ENCODE results near the gene HLA-DQB2. TPM values are rescaled to one million over a fixed set of nuclear protein-coding genes. Genes with fewer than 3 reads are reported as not detected.
"Not testable (repeated sequence)": the region's sequence is repeated elsewhere in the genome, so short reads cannot be mapped to it uniquely, and the experiment has no call there.

Gene HLA-DQB2
- total RNA-seq: not detected in 2 replicates

GRCh38 chr6:32763421-32763820 lies at the start of gene HLA-DQB2:
TSS of gene HLA-DQB2 (minus strand) at chr6:32763532. CDS start at chr6:32763470, 62 bp downstream.
- H3K4me3 ChIP-seq (ENCODE audit: low read depth, low read length): no peak within 1 kb of the TSS
- no peak for TF ChIP-seq CTCF (conservative IDR thresholded peaks at IDR 0.05; ENCODE audit: low read depth, low read length)
- DNase-seq (ENCODE audit: low read depth): no peak

DNA sequence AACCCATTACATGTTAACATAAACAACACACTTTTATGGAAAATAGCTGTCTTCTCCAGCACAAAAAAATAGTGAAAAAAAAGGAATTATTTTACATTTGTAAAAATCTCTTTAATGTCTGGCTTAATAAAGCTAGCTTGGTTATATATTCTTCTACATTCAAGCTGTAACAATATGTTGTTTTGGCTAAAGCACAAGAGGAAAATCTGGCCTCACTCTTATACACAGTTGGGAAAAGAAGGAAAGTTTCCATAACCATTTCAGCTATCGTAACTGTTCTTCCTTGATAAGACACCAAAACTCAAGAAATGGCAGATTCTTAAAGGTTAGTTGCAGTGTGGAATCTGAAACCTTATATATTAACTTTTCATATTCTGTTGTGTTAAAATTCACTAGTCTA lies 45.8 kb upstream of the HLA-DQB2 start:
- H3K4me3 ChIP-seq (ENCODE audit: low read depth, low read length): no peak overlapping the region
- TF ChIP-seq CTCF (conservative IDR thresholded peaks at IDR 0.05; ENCODE audit: low read depth, low read length): no peak

DNA sequence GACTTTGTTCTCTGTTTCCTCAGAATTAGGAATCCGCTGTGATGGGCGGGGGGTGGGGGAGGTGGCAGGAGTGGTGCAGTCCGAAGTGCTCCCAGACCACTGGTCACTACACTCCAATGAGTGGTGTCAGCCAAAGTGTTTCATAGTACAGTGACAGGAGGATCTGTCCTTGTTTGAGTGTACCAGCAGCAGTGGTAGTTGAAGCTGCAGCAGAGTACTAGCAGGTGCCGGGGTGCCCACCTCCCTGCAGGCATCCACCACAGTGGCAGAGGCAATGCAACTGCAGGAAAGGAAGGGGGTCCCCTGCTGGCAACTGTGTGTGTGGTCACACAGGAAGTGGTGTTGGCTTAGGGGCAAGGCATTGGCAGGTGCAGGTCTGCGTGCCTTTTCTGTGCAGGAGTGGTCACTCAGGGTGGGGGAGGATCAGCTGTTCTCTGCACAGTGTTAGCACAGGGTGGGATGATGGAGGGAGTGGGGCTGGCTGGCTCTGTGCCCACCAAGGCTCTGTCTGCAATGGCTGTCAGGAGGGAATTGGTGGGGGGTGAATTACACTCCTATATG lies 43.8 kb upstream of the HLA-DQB2 start:
- no peak for DNase-seq (ENCODE audit: low read depth)
- TF ChIP-seq CTCF (conservative IDR thresholded peaks at IDR 0.05; ENCODE audit: low read depth, low read length): no peak
- no peak overlapping the region for H3K4me3 ChIP-seq (ENCODE audit: low read depth, low read length)

More for the DNA sequence above, 45.8 kb upstream of the HLA-DQB2 start:
- DNase-seq (ENCODE audit: low read depth): no peak

- not testable (repeated sequence) for H3K4me3 ChIP-seq (ENCODE audit: low read depth, low read length); DNase-seq (ENCODE audit: low read depth)
These were observed 42.1 kb upstream of the HLA-DQB2 start for GRCh38 chr6:32805404-32805803.

DNA sequence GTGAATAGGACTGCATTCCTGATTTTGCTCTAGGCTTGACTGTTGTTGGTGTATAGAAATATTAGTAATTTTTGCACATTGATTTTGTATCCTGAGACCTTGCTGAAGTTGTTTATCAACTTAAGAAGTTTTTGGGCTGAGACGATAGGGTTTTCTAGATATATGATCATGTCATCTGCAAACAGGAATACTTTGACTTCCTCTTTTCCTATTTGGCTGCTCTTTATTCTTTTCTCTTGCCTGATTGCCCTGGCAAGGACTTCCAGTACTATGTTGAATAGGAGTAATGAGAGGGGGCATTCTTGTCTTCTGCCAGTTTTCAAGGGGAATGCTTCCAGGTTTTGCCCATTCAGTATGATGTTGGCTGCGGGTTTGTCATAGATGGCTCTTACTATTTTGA lies 40.1 kb upstream of the HLA-DQB2 start:
- no peak for DNase-seq (ENCODE audit: low read depth)
- H3K4me3 ChIP-seq (ENCODE audit: low read depth, low read length): no peak overlapping the region
- no peak for TF ChIP-seq CTCF (conservative IDR thresholded peaks at IDR 0.05; ENCODE audit: low read depth, low read length)

DNA sequence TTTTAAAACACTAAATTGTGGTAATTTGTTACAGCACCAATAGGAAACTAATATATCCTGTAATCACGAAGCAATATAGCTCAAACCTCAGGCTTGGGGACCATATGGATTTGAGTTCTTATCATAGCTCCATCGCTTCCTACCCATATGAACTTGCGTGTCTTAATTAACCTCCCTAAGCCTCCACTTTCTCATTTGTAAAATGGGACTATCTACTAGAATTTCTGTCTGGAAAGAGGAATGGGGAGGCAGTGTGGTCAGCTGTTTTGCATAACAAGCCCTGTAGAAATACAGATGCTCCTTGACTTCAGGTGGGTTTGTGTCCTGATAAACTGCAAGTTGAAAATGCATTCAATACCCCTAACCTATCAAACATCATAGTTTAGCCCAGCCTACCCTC lies 36.4 kb upstream of the HLA-DQB2 start:
- no peak for DNase-seq (ENCODE audit: low read depth)
- H3K4me3 ChIP-seq (ENCODE audit: low read depth, low read length): no peak overlapping the region
- no peak for TF ChIP-seq CTCF (conservative IDR thresholded peaks at IDR 0.05; ENCODE audit: low read depth, low read length)

- TF ChIP-seq CTCF (conservative IDR thresholded peaks at IDR 0.05; ENCODE audit: low read depth, low read length): no peak
- H3K4me3 ChIP-seq (ENCODE audit: low read depth, low read length): no peak overlapping the region
- no peak for DNase-seq (ENCODE audit: low read depth)
These were observed 35.8 kb upstream of the HLA-DQB2 start for GRCh38 chr6:32799168-32799567.

Data from epithelial cell of proximal tubule (primary cell).